T-helper 2 cell treated with Interferon-gamma antibody and Interleukin-4, amounts not matched to agents 100 ng/mL and 5 ng/mL, for 36 hours (primary cell): ENCODE results near the gene PPCDC. TPM values are rescaled to one million over a fixed set of nuclear protein-coding genes. Genes with fewer than 3 reads are reported as not detected.

ENCODE experiments used
- intact Hi-C: fragments of 100-400 bp; cut with micrococcal nuclease; formaldehyde crosslinking; loops from one replicate; pipeline ENCODE4 v1.15.1; 2023
- total RNA-seq: library from RNA; stranded (reverse); gene quantifications from 2 replicates; pipeline ENCODE4 v1.2.3, GENCODE V29; 2022

Gene PPCDC
- total RNA-seq, 1 donor from 2014 or later = 50.4 TPM

DNA sequence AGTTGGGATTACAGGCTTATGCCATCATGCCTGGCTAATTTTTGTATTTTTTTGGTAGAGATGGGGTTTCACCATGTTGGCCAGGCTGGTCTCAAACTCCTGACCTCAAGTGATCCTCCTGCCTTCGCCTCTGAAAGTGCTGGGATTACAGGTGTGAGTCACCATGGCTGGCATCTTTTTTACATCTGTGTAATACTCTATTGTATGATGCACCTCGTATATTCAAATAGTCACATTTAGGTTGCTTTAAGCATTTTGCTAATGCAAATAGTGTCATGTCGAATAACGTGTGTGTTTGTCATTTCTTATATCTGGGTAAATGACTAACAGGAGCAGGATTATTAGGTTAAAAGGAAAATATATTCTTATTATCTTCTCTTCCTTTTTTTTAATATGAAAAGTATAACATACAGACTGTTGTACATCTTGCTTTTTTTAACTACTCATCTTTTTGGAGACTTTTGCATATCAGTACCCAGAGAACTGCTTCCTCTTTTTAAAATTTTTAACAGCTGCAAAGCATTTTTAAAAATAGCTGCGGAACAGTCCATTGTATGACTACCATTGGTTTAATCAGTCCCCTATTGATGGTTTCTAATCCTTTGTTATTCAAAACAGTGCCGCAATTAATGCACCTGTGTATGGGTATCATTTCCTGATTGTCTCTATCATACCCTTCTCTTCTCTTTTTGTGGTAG is 14.6 kb upstream of the PPCDC start:
- intact Hi-C loops = no loop called here

- intact Hi-C loops = no loop called here
These were observed 7.0 kb upstream of the PPCDC start for GRCh38 chr15:75016431-75016830.

DNA sequence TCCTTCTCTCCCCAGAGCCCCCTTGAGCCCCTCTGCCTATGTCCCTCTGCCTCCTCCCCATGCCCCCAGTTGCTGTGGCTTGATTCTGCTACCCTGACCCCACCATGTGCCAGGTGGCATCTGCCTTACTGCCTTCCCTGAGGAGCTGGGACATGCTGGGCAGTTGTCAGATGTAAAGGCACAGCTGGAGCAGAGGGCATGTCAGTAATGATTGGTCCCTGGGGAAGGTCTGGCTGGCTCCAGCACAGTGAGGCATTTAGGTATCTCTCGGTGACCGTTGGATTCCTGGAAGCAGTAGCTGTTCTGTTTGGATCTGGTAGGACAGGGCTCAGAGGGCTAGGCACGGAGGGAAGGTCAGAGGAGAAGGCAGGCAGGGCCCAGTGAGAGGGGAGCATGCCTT is 3.5 kb upstream of the PPCDC start:
- intact Hi-C loops = loop anchor here (10.0 kb wide), 2 partner anchors 255 to 435 kb away; partner anchors contain the start of gene SIN3A

GRCh38 chr15:75021341-75021740 is 2.0 kb upstream of the PPCDC start:
- intact Hi-C loops = loop anchor here (10.0 kb wide), 2 partner anchors 253 to 433 kb away; partner anchors contain the start of gene SIN3A

DNA sequence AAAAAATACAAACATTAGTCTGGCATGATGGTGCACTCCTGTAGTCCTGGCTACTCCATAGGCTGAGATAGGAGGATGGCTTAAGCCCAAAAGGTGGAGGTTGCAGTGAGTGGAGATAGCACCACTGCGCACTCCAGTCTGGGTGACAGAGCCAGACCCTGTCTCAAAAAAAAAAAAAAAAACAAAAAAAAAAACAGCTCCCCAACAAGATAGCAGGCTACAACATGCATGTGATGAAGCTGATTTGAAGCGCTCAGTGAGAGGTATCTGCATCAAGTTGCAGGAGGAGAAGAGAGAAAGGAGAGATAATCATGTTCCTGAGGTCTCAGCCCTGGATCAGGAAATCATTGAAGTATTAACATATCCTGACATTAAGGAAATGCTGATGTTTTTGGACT is 608 bp upstream of the PPCDC start:
- intact Hi-C loops = loop anchor here (10.0 kb wide), 2 partner anchors 252 to 432 kb away; partner anchors contain the start of gene SIN3A

DNA sequence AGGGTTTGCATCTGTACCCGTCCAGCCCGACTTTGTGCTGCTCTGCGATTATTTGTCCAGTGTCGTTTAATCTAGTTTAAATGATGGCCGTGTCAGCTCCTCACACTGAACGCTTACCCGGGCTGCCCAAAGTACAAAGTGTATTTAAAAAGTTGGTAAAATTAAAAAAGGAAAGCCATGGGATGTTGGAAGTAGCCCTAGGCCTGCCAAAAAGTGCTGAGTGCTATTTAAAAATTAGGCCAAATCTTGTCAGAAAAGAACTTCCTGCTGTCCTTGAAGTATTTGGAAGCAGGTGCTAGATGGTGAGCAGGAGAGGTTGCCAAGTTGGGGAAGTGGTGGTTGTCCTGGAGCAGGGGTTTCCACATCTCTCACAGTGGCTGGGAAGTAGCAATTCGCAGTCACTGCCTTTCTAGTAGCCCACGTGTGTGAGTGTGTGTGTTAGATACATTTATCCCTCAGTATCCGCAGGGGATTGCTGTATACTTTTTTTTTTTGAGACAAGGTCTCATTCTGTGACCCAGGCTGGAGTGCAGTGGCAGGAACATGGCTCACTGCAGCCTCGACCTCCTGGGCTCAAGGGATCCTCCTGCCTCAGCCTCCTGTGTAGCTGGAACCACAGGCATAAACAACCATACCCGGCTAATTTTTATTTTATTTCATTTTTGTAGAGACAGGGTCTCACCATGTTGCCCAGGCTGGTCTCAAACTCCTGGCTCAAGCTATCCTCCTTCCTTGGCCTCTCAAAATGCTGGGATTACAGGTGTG is 664 bp downstream of the PPCDC start:
- intact Hi-C loops = loop anchor here (10.0 kb wide), 2 partner anchors 251 to 431 kb away; partner anchors contain the start of gene SIN3A

DNA sequence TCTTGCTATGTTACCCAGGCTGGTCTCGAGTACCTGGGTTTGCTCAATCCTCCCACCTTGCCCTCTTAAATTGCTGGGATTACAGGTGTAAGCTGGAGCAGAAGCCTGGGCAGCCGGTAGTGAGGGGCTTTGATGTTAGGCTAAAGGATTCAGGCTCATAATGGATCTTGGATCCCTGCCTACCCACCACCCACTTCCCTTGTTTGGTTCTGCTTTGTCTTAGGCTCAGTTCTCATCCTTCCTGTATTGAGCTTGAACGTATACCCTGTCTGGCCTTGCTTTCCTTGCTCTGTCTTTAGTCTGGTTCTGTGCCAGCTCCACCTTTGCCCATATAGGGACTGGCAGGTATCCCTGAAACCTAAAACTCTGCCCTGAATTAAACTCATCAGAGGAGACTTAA is 1.7 kb downstream of the PPCDC start:
- intact Hi-C loops = loop anchor here (10.0 kb wide), 2 partner anchors 250 to 430 kb away; partner anchors contain the start of gene SIN3A

DNA sequence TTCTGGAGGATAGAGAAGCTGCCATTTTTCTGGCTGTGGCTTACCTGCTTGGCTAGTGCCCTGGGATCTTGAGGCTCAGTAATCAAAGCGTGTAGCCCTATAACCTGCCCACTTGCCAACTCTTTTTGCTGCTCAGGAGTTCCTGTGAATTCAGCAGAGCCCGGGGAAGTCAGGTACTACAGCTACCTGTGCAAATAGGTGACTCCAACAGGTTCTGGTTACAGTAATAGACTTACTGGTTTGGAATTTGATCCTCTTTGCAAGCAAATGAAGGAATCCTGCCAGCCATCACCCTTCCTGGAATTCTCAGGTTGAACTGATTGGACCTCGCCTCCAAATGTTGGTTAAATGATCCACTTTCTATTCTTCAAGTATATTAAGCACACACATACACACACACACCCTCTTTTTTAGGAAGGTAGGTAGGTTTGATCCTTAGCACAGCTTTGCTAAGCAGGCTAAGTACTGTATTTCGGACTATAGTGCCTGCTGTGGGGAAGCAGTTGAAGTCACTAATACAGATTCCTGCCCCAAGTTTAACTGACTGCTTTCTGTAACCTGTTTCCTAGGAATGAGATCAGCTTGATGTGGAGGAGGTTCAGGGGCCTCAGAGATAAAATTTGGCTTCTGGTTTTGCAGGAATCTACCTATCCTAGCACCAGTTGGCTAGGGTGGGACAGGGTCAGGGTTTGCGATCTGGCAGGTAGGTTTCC is 2.3 kb downstream of the PPCDC start:
- intact Hi-C loops = loop anchor here (10.0 kb wide), 2 partner anchors 249 to 429 kb away; partner anchors contain the start of gene SIN3A

- intact Hi-C loops = loop anchor here (10.0 kb wide), 2 partner anchors 247 to 427 kb away; partner anchors contain the start of gene SIN3A
These were observed 4.2 kb downstream of the PPCDC start for GRCh38 chr15:75027551-75027950.

- intact Hi-C loops = loop anchor here (1.0 to 10.0 kb wide), 3 partner anchors 175 to 426 kb away; partner anchors contain the start of gene SIN3A
These were observed 5.6 kb downstream of the PPCDC start for GRCh38 chr15:75028991-75029377.

DNA sequence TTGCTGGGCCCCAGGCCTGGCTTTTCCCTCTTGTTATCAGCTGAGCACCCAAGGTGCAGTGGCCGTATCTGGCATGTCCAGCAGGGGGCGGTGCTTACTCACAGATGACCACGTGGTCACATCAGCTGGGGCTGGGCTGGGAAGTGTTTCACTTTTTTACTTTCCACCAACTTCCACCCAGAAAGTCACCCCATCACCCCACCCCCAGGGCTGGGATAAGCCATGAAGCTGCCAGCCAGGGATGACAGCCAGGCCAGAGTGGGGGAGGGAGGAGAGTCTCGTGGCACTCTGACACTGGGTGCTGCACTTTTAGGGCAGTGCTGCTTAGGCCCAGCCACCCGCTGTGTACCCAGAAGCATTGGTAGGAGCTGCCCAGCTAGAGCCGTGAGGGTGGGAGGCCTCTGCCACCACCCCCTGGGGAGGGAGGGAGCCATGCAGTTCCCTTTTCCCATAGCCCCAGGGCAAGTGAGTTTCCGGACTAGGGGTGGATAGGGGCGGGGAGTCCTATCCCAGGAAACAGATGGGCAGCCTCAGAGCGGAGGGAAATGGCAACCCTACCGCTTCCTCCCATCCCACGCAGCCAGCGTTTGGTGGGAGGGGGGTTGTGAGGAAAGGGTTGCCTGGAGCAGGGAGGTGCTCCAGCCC is 6.1 kb downstream of the PPCDC start:
- intact Hi-C loops = loop anchor here (1.0 to 10.0 kb wide), 3 partner anchors 175 to 425 kb away; partner anchors contain the start of gene SIN3A

DNA sequence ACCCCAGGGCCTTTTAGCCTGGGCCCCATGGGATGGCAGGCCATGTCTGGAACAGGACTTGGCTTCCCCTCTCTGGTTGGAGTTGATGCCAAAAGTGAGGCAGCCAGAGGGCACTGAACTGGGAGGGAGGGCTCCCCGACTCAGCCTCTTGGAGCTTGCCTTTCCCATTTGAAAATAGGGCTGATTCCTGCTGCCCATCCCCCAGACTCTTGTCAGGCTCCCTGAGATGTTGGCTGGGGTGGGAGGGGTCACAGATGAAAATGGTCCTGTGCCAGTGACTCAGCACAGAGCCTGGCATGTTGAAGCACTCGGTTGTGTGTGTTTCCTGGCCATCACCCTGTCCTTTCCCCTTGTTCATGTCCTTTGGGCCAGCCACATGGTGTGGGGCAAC is 6.6 kb downstream of the PPCDC start:
- intact Hi-C loops = no loop called here

DNA sequence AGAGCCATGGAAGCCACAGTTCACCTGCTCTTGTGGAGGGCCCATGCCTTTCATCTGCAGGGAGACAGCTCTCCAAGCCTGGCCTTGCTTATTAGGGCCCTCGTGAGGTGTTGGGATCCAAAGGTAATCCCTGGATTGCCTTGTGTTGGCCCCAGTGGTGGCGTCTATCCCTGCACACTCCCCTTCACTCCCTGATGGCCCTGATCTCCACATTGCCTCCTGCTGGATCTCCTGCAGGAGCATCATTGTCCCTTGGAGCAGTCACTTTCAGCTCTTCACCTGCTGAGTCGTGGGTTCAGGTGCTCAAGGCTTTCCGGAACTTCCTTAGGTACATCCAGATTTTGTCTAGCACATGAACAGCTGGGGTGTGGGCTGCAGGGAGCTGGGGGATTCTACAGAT is 7.0 kb downstream of the PPCDC start:
- intact Hi-C loops = no loop called here

DNA sequence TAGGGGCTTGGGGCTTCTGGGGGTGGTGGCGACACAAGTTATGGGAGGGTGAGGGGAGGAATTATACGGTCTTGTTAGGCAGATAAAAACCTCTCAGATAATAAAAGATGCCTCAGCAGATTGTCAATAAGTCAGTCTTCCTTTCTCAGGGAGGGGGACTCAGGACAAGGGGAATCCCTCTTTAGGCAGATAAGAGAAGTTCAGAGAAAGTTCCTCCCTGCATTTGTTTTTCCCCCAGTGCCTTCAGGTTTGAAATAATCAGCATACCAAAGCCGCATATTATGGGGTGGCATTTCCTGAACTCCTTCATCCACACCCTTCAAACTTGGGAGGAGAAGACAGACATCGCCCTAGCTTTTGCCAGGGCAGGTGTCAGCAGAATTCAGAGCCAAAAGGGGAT is 8.5 kb downstream of the PPCDC start:
- intact Hi-C loops = no loop called here

DNA sequence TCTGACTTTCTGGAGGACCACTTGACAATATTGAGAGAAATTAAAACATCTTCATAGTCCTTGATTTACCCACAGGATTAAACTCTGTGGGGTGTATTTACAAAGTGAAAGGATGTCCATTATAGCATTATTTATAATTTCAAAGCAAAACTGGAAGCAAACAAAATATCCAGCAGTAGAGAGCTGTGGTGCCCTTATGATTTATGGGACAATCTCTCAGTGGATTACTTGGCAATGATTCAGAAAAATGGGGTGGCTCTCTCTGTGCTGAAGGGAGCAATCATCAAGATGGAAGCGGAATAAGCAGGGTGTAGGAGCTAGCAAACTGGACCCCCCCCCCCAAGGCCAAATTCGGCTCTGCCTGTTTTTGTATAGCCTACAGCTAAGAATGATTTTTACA is 9.0 kb downstream of the PPCDC start:
- intact Hi-C loops = no loop called here

DNA sequence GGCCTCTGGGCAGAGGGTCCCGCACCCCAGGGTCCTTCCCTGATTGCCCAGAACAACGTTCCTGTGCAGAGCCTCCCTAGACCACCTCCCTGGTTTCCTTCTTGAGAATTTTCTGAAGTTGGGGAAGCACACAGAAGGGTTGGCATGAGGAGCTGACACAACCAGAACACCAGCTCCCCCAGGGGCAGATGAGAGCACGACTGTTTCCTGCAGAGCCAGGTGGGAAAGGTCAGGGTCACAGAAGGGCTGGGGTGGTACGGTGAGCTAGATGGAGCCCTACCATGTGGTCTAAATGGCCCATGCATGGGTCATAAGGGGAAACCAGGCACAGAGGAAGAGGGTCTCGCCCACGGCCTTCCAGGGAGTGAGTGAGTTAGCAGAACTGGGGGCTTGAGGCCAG is 10.4 kb downstream of the PPCDC start:
- intact Hi-C loops = no loop called here

DNA sequence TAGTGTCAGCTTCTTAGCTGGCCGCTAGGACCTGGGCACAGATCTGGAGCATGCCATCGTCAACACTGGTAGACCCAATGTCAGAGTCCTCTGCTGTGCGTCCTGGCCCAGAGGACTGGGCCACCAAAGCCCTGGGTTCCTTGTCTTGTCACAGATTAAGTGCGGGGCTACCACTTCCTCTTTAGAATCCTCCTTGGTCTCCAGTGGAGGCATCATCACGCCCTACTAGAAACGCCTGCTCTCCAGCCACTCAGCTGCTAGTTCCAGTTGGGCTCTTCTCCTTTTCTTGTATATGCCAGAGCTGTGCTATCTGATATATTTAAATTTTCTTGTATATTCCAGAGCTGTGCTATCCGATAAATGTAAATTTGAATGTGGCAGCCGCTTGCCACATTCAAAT is 11.2 kb downstream of the PPCDC start:
- intact Hi-C loops = no loop called here

- intact Hi-C loops = no loop called here
These were observed 12.8 kb downstream of the PPCDC start for GRCh38 chr15:75036212-75036616.

DNA sequence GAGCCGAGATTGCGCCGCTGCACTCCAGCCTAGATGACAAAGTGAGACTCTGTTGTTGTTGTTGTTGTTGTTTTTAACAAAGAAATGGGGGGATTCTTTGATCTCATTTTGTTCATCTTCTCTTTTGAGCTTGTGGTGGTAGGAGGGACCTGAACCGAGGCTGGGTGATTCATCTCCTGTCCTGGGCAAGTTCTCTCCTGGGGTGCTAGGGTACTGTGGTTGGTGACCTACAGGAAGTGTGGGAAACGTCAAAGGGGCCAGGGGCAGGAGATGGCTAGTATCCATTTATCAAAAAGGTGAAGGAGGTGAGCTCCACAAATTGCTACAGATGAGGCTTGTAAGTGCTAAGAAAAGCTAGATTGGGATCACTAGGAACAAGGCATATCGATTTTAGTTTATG is 14.3 kb downstream of the PPCDC start:
- intact Hi-C loops = no loop called here

- intact Hi-C loops = no loop called here
These were observed 14.8 kb downstream of the PPCDC start for GRCh38 chr15:75038231-75038630.
